ENCODE results near the gene PRMT7.

Gene PRMT7

DNA sequence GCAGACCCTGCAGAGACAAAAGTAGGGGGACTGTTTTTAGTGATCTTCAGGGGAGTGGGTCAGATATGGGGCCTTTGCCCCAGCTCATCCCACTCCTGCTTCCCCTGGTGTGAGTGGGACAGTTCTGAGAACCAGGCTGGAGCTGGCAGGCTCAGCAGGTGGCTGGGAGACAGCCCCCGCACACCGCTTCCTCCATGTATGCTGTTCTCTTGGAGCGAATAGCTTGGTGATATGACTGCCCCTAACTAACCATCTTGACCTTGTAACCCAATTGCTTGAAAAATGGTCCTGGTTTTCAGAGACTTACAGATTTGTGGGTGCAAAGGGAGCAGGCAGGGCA, 61.5 kb downstream of the PRMT7 start:
- no peak for FAIRE-seq
- DNase-seq (ENCODE audit: extremely low spot score, insufficient read length, low read depth): no peak

DNA sequence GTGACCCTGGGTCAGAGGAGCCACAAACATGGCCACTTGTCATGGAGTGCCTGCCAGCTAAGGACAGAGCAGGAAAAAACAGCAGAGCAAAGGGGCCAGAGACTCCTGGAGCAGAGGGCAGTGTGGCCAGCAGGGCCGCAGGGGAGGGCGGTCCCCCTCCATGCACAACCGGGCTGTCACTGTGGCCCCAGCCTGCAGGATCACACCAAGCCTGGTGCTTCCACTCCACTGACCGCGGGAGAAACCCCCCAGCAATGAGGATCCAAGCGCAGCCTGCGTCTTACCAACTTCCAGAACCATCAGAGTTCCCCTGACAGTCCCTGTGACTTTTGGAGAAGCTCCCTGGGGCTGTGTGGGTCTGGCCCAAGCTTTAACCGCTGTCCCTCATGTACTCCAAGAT, 62.0 kb downstream of the PRMT7 start:
- DNase-seq (ENCODE audit: extremely low spot score, insufficient read length, low read depth): no peak
- no peak for FAIRE-seq

DNA sequence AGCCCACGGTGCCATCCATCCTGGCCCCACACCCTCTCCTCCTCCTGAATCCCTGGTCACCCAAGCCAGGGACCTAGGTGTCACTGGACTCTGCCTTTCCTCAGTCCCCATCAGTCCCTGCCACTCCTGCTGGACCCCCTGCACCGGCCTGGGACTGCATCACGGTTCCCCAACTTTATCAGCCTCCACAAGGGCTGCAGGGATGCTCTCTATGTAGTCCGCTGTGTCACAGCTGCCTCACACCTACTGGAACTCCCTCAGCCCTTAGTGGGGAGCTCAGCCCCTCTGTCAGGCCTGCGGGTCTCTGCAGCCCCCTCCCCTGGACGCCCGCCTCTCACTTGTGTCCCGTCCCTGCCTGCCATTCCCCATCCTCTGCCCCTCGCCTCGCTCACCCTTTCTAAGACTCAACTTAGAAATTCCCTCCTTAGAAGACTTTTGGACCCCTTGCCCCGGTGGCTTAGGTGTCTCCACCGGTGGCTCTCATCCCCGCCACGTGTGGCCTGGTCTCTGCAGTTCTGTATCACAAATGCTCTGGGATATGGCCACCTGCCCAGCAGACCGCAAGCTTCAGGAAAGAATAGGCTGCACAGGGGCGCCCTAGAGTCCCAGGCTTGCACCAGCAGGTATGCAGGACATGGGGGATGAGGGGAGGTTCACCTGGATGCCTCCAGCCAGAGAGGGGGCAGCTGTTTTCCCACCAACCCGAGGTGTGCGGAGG, 62.9 kb downstream of the PRMT7 start:
- FAIRE-seq: no peak

DNA sequence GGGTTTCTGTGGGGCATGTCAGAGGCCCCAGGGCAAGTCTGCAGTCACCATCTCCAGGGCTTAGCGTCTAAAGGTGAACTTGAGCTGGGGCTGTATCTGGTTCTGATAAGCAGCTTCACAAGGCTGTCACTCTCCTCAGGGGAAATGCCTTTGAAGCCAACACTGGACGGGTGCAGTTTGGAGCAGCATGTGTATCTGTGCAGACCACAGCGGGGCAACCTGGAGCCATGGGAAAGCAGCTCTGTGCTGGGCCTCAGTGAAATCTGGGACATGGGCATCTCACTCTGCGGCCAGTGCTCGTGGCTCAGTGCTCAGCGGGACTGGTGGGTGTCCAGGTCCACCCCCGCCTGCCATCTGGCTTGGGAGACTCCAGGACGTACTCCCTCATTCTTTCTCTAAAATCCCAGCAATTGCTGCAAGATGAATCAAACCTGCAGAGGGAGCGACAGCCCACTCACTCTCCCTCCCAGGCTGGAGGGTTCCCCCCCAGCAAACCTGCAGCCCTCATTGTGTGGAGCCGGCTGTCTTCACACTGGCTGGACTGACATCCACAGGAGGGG, 63.5 kb downstream of the PRMT7 start:
- FAIRE-seq (no peak), DNase-seq (ENCODE audit: extremely low spot score, insufficient read length, low read depth) (no peak)

More for the DNA sequence above, 62.9 kb downstream of the PRMT7 start:
- no peak for DNase-seq (ENCODE audit: extremely low spot score, insufficient read length, low read depth)

DNA sequence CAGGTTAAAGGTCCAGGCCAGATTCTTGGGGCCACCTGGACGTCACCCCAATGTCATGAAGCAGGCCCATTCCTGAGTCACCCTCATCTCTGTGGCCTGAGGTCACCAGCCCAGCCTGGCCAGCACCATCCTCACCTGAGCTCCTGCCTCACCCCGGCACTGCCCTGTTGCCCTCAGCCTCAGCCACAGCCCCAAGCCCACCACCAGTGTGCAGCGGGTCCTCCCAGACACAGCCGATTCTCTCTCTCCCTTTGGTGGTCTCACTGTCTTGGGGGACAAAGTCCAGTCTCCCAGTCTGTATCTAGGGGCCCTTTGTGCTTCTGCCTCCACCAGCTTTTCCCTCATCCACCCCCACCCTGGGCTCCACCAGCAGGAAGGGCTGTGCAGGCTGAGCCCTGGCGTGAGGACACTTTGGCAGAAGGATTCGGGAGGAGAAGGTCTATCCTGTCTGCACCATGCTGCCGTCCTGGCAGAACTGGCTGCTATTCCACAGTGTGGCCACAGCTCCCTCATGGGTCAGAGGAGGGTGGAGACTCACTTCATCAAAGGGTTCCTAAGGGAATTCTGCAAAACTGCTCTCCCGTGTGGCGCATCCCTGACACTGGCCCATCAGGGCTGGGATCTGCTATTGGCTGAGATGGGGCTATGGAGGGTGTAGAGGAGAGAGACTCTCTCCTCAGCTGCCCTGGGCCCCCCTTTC, 64.3 kb downstream of the PRMT7 start:
- no peak for FAIRE-seq

DNA sequence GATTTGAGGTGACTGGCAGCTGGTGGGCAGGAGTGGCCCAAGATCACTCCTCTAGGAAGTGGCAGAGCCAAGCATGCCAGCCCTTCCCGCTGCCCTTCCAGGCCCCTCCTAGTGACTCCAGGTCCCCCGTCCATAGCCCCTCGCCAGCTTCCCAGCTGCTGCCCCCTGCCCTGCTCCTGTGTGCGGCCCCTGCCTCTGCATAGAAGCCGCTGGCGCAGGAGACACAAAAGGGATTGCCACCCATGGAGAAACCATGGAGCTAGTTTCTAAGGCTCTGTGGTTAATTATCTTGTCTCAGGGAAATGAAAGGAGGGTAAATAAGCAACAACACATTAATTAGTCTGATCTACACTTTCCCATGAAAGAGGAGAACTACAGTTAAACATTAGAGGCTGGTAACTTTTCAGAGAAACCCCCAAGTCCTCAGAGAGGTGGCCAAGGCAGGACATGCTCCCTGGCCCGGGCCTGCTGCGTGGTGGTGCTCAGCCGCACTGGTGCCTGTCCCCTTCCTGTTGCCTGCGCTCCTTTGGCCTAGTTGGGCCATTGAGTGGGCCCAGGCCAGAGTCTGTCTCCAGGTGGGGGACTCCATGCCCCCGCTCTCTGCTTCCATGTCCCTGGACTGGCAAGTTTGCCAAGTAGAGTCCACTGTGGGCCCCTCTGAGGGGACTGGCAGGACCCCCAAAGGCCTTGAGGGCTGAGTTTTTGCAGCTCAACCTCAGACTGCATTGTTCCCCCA, 65.2 kb downstream of the PRMT7 start:
- DNase-seq (ENCODE audit: extremely low spot score, insufficient read length, low read depth) (no peak), FAIRE-seq (no peak)

More for the DNA sequence above, 64.3 kb downstream of the PRMT7 start:
- no peak for DNase-seq (ENCODE audit: extremely low spot score, insufficient read length, low read depth)

DNA sequence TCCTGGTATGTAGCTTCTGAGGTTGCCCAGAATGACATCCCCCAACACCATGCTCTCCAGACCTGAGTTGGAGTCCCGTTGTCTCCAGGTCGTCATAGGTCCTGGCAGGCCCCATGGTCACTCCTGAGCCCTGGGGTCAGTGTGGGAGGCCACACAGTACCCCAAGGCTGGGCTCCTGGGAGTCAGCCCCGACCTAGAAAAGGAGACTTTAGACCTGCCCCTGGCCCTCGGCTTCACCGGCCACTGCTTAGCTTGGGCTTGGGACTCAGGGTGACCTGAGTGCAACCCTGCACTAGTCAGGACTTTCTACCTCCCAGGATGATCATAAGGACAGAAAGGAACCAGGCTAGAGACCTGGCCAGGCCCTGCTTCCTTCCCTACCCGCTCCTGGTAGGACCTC, 65.8 kb downstream of the PRMT7 start:
- FAIRE-seq: no peak

DNA sequence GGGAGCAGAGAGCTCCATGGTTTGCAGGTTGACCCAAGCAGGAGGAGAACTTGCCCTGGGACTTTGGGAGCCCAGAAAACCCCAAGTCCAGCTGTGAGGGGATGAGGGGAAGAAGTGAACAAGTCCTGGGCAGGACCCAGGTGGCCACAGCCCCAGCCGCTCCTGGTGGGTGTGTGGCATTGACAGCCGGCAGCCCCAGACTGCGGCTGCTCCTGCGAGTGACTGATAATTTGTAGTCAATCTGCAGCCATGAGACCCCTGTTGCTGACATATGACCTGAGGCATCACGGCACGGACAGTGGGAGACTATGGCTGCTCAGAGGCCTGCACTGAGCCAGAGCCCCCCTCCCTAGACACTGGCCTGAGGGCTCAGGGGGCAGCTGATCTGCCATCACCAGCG, 66.4 kb downstream of the PRMT7 start:
- FAIRE-seq (no peak), DNase-seq (ENCODE audit: extremely low spot score, insufficient read length, low read depth) (no peak)

More for the DNA sequence above, 65.8 kb downstream of the PRMT7 start:
- DNase-seq (ENCODE audit: extremely low spot score, insufficient read length, low read depth): no peak

DNA sequence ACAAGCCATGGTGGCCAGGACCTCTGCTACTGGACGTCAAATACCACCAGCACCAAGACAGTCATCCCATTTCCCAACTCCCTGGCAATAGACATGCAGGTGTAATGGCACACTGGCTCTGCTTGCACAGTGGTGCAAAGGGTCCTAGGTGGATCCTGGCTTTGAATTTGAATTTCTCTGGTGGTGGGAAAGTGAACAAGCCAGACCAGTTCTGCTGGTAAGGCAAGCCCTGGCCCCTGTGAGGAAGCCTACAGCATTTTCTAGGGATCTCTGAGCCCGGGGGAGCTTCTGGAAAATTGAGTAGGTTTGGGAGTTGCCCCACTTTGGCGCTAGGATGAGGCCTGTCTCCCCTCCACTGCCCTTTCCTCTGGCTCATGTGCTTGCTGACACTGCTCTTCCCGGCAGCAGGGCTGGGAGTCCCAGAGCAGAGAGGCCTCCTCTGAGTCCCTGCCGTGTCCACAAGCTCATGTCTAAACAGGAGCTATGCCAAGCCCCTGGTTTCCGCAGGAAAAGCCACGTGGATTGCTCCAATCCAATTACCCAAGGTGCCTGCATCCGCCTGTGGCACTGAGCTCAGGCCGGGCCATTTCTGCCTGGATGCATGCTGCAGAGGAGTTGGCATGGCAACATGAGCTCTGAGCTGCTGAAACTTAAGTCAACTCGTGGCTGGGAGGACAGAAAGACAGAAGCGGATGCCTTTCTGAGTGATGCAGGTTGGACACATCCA, 67.0 kb downstream of the PRMT7 start:
- no peak for FAIRE-seq
- DNase-seq (ENCODE audit: extremely low spot score, insufficient read length, low read depth): no peak

DNA sequence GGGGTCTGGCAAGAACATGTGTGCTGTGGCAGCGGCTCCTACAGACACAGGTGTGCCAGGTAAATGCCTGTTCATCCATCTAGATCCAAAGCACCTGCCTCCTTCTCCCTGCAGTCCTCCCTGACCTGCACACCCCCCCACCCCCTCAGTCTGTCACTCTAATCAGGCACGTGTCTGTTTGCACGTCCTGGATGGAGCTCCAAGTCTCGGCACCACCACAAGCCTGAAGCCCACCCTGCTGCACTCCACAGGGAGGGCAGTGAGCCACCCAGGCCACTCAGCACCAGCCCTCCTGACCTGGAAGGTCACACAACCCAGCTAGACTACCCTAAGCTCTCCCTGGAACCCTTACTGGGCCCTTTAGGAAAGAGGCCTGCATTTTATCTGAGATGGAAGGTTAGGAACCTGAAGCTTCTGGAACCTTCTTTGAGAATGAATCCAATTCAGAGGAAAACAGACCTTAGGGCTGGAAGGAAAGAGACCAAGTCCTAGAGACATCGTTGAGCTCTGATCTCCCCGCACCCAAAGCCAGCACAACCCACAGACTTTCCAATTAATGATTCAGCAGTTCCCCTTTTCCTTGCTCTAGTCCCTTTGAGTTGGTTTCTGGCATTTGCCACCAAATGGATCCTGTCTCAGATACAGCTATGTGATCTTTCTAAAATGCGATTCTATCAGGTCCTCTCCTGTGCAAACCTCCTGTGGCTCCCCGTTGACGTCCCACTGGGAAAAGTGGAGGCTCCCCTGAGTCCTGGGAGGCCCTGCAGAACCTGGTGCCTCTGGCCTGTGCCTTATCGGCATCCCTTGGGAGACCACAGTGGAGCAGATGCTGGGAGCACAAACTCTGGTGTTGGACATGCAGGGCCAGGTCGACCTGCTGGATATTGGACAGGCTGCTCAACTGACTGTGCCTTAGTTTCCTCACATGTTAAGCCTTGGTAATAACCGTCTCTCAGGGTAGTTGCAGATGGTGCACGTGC, 67.9 kb downstream of the PRMT7 start:
- DNase-seq (ENCODE audit: extremely low spot score, insufficient read length, low read depth): no peak
- no peak for FAIRE-seq

DNA sequence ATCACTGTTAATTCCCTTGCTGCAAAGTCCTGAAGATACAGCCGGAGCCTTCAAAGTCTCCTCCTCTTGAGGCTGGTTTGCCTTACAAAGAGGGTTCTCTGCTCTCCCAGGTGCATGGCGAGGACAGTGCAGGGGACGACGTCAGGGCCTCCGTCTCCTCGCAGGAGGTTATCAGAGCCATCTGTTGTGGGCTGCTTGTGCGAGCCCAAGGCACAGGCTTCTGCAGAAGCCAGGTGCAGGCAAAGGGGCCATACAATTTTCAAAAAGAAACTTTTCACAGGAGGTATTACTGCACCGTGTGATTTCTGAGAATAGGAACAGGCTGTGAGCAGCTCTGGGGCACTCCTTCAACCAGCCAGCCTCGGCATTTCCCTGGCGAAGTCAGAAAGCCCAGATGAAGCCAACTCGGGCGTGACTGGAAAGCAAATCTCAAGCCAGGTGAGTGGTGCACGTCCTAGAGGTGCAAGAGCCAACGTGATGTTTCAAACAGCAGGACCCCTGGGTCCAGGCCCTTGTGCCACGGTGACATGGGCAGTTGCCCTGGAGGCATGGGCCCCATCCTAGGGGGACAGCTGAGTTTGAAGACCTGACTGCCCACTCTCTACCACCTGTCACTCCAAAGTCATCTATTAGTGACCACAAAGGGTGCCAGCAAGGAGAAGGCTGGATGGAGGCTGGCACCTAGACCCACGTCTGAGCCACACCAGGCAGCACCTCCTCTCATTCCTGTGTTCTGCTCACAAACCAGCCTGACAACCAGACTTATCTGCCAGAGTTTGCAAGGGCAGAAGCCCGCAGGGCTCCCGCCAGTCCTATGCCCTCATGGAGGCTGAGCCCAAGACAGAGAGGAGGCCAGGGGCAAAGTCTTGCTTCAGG, 68.9 kb downstream of the PRMT7 start:
- DNase-seq (ENCODE audit: extremely low spot score, insufficient read length, low read depth) (no peak), FAIRE-seq (no peak)

DNA sequence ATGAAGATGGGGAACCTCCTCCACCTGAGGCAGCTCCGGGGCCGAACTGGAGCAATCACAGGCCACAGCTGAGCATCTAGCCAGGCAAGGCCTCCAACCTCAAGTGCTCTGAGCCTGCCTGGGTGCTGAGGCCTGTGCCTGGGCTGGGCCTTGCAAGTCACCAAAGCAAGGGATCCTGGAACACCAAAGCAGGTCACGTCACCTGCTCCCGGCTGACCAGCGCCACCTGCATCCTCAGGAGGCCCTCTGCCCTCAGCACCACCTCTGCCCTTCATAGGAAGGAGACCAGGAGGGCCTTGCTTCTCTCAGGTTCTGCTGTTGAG, 69.5 kb downstream of the PRMT7 start:
- no peak for DNase-seq (ENCODE audit: extremely low spot score, insufficient read length, low read depth)

DNA sequence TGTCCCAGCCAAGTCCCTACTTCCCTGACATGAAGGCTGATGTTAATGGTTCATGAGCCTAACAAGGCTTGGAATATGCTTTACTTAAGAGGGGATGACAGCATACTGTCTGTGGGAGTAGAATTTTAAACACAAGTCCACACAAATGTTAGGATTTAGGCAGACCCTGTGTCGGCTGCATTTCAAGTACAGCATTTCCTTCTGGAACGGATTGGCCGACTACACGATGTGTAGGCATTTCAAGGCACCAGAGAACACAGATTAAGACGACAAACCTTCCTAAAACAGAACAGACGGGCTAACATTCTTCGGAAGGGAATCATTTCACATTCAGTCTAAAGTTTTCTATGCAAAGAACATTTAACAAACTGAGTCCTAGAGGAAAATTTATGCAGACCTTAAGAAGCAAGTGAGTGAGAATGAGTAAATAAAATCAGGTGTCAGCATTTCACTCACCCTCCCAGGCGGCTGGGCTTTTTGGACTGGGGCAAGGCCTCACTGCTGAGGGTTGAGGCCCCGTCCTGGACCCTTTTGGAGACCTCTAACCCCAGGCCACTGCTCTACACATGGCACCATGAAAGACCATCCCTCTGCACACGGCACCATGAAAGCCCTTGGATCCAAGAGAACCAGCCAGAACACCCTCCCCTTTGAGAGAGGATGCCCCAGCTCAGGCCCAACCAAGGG, 70.0 kb downstream of the PRMT7 start:
- FAIRE-seq: no peak
- no peak for DNase-seq (ENCODE audit: extremely low spot score, insufficient read length, low read depth)

More for the DNA sequence above, 69.5 kb downstream of the PRMT7 start:
- FAIRE-seq: no peak

DNA sequence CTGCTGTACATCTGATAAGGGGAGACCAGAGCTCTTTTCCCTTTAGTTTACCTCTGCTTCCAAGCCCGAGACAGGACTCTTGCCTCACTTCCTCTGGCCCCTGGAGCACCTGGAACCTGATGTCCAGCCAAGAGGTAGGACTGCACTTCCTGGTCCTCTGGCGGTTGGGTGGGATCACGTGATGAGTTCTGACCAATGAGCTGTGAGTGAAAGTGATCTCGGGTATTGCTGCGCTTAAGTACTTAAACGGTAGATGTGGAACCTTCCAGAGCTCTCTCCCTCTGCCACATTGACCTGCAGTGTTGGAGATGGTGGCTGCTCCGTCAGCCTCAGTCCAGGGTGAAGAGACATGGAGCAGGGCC, 70.5 kb downstream of the PRMT7 start:
- FAIRE-seq: no peak
- DNase-seq (ENCODE audit: extremely low spot score, insufficient read length, low read depth): no peak

DNA sequence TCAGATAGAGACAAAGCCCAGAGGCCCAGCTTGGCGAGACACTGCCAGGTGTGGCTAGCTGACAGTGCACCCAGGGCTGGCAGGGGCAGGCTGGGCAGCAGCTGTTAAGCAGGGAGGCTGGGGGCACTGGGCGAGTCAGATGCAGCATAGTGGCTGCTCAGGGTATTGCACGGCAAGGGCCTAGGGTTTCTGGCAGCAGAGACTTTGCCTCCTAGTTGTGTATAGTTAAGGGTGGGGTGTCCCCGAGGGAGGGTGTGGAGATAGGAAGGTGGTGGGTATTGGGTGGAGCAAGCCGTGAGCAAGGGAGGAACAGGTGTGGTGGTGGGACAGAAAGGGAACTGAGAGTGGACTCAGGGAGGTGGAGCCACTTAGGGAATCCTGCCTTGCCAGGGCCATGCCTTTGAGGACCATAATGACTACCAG, 71.5 kb downstream of the PRMT7 start:
- FAIRE-seq: no peak
- DNase-seq (ENCODE audit: extremely low spot score, insufficient read length, low read depth): peak; percentile 50

DNA sequence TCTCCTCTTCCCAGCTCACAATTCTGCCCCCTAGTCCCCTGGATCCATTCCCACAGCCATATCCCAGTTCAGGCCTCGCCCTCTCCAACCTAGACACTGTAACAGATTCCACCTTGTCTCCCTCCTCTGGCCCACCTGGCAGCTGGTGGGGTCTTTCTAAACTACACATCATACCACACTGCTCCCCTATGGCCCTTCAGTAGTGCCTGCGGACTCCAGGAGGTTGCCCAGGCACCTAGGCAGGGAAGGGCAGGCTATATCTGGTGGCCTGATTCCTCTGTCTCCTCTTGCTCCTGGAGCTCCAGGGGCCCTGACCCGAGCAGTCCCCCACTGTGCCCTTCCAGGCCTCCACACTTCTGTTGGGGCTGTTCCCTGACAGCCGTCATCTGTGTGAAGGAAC, 73.0 kb downstream of the PRMT7 start:
- no peak for DNase-seq (ENCODE audit: extremely low spot score, insufficient read length, low read depth)
- FAIRE-seq: no peak

DNA sequence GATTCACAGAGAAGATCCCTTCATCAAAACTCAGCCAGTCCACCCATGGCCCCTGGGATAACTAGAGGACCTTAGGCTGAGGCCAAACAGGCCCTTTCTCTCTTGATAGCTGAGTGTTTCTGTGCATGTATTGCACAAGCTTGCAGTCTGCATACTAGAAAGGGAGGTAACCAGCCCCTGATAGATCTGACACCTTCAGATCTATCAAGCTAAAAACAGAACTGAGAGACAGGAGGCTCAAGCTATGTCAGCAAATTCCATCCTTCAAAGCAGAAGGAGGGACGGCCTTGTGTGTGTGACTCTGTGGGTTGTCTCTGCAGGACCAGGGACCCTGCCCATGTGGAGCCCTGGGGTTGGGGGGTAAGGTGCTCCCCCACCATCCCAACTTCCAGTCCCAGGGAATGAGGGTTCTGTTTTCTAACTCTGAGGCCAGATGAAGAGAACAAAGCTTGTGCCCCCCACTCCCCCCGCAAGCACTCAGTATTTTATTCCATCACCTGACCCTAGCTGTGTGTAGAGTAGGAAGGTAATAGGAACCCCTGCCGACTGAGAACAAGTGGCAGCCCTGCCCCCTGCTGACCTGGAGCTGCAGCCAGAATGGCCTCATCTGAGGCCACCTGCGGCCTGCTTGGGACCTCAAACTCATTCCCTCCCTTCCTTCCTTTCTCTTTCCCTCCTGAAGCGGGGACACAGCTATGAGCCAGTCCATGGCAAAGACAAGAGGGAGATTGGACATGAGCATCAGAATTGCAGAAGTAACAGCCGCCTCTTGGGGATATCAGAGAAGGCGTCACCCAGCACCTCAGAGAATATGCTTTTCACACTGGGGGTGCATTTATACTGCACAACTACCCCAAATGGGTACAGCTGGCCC, 73.7 kb downstream of the PRMT7 start:
- DNase-seq (ENCODE audit: extremely low spot score, insufficient read length, low read depth) (no peak), FAIRE-seq (peak; percentile 44)
